NCI-H187 treated with DMSO at 0.1 percent for 48 hours (cell line): ENCODE measurements around the gene GRHL1.

ENCODE experiments used
- DNase-seq: peaks from one replicate; lab custom pipeline; 2025; lab: John Stamatoyannopoulos, UW

GRHL1 gene

GRCh38 chr2:10042301-10043161 lies 91.0 kb downstream of the GRHL1 start:
- no peak for DNase-seq

- DNase-seq: peak; percentile 69
Observed at GRCh38 chr2:10043256-10043905, 91.9 kb downstream of the GRHL1 start, which contains the start of gene KLF11. Gene KLF11 (plus strand): TSS chr2:10043550. CDS start chr2:10043717, 167 bp downstream.

GRCh38 chr2:10043906-10044601 lies 92.6 kb downstream of the GRHL1 start:
- peak; percentile 46 for DNase-seq

GRCh38 chr2:10045561-10046355 lies 94.3 kb downstream of the GRHL1 start:
- DNase-seq: no peak

GRCh38 chr2:10046931-10047330 lies 95.4 kb downstream of the GRHL1 start:
- DNase-seq: no peak

- no peak for DNase-seq
Observed at GRCh38 chr2:10047616-10048500, 96.4 kb downstream of the GRHL1 start.

GRCh38 chr2:10048501-10049171 lies 97.1 kb downstream of the GRHL1 start:
- no peak for DNase-seq
